Activated T-helper 17 cell treated with anti-CD3 and anti-CD28 coated beads, Interleukin-2, amount 50 U/mL, for 72 hours (primary cell): ENCODE data around the gene IFT25. TPM values are rescaled to one million over a fixed set of nuclear protein-coding genes. Genes with fewer than 3 reads are reported as not detected.
A peak's percentile ranks its signal among the peaks of the same experiment; 100 is the strongest.
"Not testable (repeated sequence)": the region's sequence is repeated elsewhere in the genome, so short reads cannot be mapped to it uniquely, and the experiment has no call there.

Experiments used
- ATAC-seq: fragments of 150-1000 bp; cut with Tn5 transposase; replicated peaks from 2 replicates; pipeline ENCODE4 v1.10.0; 2021; ENCODE audit warnings: mild to moderate bottlenecking, moderate library complexity
- H3K27ac Mint-ChIP-seq: one replicate; pipeline ENCODE4 v1.8.0; 2022; ENCODE audit warnings: mixed read lengths
- H3K27me3 Mint-ChIP-seq: one replicate; pipeline ENCODE4 v1.8.0; 2022; ENCODE audit warnings: mixed read lengths
- H3K36me3 Mint-ChIP-seq: one replicate; pipeline ENCODE4 v1.8.0; 2022; ENCODE audit warnings: low read depth, mild to moderate bottlenecking, mixed read lengths
- H3K4me1 Mint-ChIP-seq: one replicate; pipeline ENCODE4 v1.8.0; 2022; ENCODE audit warnings: mixed read lengths
- H3K4me3 Mint-ChIP-seq: one replicate; pipeline ENCODE4 v1.8.0; 2022; ENCODE audit warnings: mild to moderate bottlenecking, mixed read lengths
- H3K9me3 Mint-ChIP-seq: one replicate; pipeline ENCODE4 v1.8.0; 2022; ENCODE audit warnings: mixed read lengths
- total RNA-seq, 2 donors: library from RNA; stranded (reverse); gene quantifications; one replicate each; pipeline ENCODE4 v1.2.3, GENCODE V29; 2022

IFT25 gene
- 10 to 100 TPM; 71.3 to 99.6 TPM for total RNA-seq

DNA sequence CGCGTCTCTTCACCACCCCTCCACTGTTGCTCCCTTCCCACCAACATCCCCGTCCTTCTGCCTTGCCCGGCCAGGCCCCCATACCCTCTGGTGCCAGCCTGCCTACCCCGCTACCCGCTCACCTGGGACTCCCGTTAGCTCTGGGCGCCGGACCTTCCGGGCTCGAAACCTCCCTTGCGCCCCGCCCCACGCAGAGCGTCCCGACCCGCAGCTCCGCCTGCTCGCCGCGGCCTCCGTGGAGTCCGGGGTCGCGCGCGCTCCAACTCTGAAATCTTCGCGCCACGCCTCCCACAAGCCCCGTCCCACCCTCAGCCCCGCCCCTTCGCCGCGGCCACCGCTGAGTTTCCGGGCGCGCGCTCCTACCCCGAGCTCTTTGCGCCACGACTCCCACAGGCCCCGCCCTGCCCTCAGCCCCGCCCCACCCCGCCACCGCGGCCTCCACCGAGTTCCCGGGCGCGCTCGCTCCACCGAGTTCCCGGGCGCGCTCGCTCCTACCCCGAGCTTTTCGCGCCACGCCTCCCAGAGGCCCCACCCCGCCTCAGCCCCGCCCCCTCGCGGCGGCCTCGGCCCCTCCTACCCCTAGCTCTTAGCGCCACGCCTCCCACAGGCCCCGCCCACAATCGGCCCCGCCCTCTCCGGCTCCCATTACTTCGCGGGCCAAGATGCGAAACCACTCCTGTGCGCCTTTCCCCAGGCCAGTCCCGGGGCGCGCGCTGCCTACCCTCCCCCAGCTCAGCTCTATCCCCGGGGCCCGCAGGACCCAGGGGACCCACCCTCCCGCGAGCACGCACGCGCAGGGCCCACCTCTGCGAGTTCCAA is at the start of gene IFT25:
IFT25 (minus strand) TSS at position 267 of the 819 bp plus-strand sequence. CDS start 5,617 bp downstream, outside the sequence.
- Mint-ChIP-seq H3K4me1 (peaks cover 37% of the 10 kb centered on the region), H3K27me3 (no peaks in the 10 kb centered on the region), H3K4me3 (peak within 1 kb of the TSS; percentile 99), H3K9me3 (peaks cover 7% of the 10 kb centered on the region), H3K27ac (peak within 1 kb of the TSS; percentile 93), H3K36me3 (peaks cover 40% of the 10 kb centered on the region)
- peak; percentile 82 for ATAC-seq

DNA sequence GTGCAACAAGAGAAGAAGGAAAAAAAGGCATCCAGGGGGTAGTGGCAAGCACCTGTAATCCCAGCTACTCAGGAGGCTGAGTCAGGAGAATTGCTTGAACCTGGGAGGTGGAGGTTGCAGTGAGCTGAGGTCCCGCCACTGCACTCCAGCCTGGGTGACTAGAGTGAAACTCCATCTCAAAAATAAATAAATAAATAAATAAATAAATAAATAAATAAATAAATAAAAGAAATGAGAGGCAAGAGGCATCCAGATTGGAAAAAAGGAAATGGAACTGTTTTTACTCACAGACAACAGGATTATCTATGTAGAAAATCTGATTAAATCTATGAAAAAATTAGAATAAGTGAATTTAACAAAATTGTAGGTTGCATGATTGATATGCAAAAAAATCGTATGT is 49.0 kb upstream of the IFT25 start:
- H3K4me1 Mint-ChIP-seq, H3K27ac Mint-ChIP-seq, ATAC-seq, H3K9me3 Mint-ChIP-seq, H3K27me3 Mint-ChIP-seq, H3K4me3 Mint-ChIP-seq, H3K36me3 Mint-ChIP-seq: not testable (repeated sequence)

DNA sequence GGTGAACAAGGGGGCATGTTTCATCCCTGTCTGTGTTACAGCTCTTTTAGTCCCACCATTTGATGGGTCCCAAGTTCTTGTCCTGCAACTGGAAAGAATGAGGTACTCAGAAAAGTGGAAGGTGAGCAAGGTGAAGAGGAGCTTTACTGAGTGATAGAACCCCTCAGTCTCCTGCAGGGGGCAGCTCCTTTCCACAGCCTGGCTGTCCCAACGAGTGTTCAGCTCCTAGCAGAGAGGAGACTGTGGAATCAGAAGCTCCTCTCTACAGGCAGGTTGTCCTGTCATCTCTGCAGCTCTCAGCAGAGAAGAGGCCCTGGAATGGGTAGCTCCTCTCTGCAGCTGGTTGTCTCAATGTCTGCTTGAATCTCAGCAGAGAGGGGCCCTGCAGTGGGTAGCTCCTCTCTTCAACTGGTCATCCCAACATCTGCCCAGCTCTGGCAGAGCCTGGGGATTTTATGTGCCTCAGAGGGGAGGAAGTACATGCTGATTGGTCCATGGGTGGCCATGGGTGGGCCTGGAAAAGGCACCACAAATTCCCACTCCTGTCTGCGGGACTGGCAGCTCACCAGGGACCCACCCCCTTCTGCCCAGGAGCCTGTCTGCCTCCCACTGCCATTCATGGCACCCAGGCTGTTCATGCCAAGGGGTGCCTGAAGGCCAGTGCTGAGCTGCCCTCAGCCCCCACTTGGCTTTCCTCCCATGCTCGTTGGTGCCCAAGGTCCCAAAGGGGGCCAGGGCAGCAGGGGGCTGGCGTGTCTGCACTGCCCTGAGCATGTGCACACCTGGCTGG is 46.8 kb upstream of the IFT25 start:
- ATAC-seq, result no peak
- no peaks in the 10 kb centered on the region for H3K4me1 Mint-ChIP-seq
- no peak overlapping the region for H3K4me3 Mint-ChIP-seq
- H3K27ac Mint-ChIP-seq, result no peak overlapping the region
- no peaks in the 10 kb centered on the region for H3K36me3 Mint-ChIP-seq
- H3K9me3 Mint-ChIP-seq, result no peaks in the 10 kb centered on the region
- no peaks in the 10 kb centered on the region for H3K27me3 Mint-ChIP-seq

DNA sequence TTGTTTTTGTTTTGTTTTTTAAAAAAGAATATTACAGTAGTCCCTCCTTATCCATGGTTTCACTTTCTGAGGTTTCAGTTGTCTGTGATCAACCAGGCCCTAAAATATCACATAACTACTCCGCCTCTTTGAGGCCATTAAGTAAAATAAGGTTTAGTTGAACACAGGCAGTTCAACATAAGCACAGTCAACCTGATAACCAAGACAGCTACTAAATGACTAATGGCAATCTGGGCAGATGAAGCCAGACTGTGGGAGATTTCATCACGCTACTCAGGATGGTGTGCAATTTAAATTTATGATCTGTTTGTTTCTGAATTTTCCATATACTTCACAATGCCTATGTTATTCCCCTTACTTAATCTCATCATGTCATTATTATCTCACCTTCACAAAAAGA is 42.4 kb upstream of the IFT25 start:
- Mint-ChIP-seq H3K36me3 (no peaks in the 10 kb centered on the region), H3K27me3 (no peaks in the 10 kb centered on the region), H3K27ac (no peak overlapping the region), H3K4me3 (no peak overlapping the region), H3K4me1 (no peaks in the 10 kb centered on the region), H3K9me3 (no peaks in the 10 kb centered on the region)
- peak; percentile 83 for ATAC-seq

- no peak for ATAC-seq
- Mint-ChIP-seq H3K27ac (no peak overlapping the region), H3K4me1 (no peaks in the 10 kb centered on the region)
Measured at GRCh38 chr1:53986458-53986857, 41.0 kb upstream of the IFT25 start.

DNA sequence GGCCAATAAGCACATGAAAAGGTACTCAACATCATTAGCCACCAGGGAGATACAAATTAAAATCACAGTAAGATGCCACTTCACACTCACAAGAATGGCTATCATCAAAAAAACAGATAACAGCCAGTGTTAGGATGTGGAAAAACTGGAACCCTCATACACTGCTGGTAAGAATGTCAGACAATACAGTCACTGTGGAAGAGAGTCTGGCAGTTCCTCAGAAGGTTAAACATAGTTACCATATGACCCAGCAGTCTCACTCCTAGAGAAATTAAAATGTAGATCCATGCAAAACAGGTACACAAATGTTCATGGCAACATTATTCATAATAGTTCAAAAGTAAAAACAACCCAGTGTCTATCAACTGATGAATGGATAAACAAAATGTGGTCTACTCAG is 39.2 kb upstream of the IFT25 start:
- H3K27ac Mint-ChIP-seq, result no peak overlapping the region
- no peak for ATAC-seq
- H3K4me3 Mint-ChIP-seq, result no peak overlapping the region
- H3K36me3 Mint-ChIP-seq, result no peaks in the 10 kb centered on the region
- no peaks in the 10 kb centered on the region for H3K9me3 Mint-ChIP-seq
- no peaks in the 10 kb centered on the region for H3K4me1 Mint-ChIP-seq
- peaks cover 4% of the 10 kb centered on the region for H3K27me3 Mint-ChIP-seq

More at GRCh38 chr1:53986458-53986857, 41.0 kb upstream of the IFT25 start:
- Mint-ChIP-seq H3K36me3 (no peaks in the 10 kb centered on the region), H3K4me3 (no peak overlapping the region), H3K9me3 (no peaks in the 10 kb centered on the region), H3K27me3 (peaks cover 4% of the 10 kb centered on the region)

DNA sequence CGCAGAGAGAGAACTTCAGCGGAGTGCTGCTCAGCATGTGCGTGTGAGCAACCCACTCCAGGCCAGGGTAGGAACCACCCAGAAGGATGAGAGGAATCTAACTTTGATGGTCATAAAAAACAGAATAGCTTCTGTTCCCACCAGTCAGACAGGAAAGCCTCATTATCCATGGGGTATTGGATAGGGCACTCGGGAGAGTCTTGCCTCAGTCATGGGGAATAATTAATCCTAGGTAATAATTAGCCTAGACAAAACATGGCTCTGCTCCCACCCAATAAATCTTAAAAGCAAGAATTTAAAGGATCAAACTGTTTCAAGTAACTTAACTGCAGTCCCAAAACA is 37.2 kb upstream of the IFT25 start:
- no peaks in the 10 kb centered on the region for H3K36me3 Mint-ChIP-seq
- H3K9me3 Mint-ChIP-seq, result no peaks in the 10 kb centered on the region
- H3K27me3 Mint-ChIP-seq, result peaks cover 4% of the 10 kb centered on the region
- no peak overlapping the region for H3K4me3 Mint-ChIP-seq
- no peak overlapping the region for H3K27ac Mint-ChIP-seq
- H3K4me1 Mint-ChIP-seq, result no peaks in the 10 kb centered on the region
- ATAC-seq, result no peak

GRCh38 chr1:53982034-53982762 is 36.7 kb upstream of the IFT25 start:
- Mint-ChIP-seq H3K27ac (no peak overlapping the region), H3K4me3 (no peak overlapping the region), H3K27me3 (peaks cover 4% of the 10 kb centered on the region), H3K9me3 (no peaks in the 10 kb centered on the region), H3K4me1 (no peaks in the 10 kb centered on the region), H3K36me3 (no peaks in the 10 kb centered on the region)
- ATAC-seq, result no peak

DNA sequence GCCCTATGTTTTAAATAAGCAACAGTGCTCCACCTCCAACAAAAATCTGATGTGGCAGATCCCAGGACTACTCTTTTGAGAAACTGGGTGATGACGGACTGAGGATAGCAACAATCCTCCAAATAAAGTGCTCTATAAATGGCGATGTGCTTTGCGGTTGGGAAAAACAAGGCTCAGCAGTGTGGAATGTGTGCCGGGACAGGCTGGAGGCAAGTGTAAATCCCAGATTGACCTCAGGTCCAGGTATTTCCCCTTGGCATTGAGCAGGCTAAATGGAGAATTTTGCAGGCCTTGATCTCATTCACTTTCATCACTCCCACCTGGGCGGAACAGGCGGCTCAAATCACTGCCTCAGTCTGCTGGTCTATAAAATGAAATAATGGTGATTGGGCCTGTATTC is 35.7 kb upstream of the IFT25 start:
- no peak for ATAC-seq
- H3K4me1 Mint-ChIP-seq, result no peaks in the 10 kb centered on the region
- H3K36me3 Mint-ChIP-seq, result no peaks in the 10 kb centered on the region
- peaks cover 4% of the 10 kb centered on the region for H3K27me3 Mint-ChIP-seq
- no peak overlapping the region for H3K27ac Mint-ChIP-seq
- H3K9me3 Mint-ChIP-seq, result no peaks in the 10 kb centered on the region
- no peak overlapping the region for H3K4me3 Mint-ChIP-seq

DNA sequence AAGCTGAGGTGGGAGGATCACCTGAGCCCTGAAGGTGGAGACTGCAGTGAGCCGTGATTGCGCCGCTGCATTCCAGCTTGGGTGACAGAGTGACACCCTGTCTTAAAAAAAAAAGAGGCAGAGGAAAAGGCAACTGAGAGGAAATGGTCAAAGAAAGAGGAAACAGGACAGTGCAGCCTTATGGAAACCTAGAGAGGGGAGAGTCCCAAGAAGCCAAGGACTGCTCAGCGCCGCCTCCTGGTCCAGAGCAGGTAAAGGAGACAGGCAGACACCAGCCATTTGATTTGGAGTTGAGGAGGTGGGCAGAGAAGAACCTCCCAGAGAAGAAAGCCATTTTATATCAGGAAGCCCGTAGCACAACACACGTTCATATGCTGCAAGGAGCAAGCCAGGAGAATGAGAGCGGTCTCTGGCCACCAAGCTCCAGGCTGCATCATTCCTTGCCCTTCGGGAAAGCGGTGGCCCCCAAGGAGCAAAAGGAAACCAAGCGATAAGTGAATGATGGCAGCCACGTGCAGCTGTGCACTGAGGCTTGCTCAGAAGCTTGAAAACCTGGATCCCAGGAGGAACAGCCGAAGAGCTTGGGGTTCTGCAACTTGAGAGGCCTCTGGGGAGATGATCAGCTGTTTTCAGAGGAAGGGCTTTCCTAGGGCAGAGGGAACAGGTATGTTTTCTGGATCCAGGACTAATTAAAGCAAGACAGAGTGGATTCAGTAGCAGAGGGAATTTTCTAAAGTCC is 34.4 kb upstream of the IFT25 start:
- no peak overlapping the region for H3K27ac Mint-ChIP-seq
- H3K27me3 Mint-ChIP-seq, result peaks cover 4% of the 10 kb centered on the region
- H3K4me3 Mint-ChIP-seq, result no peak overlapping the region
- H3K36me3 Mint-ChIP-seq, result no peaks in the 10 kb centered on the region
- no peaks in the 10 kb centered on the region for H3K9me3 Mint-ChIP-seq
- ATAC-seq, result no peak
- H3K4me1 Mint-ChIP-seq, result no peaks in the 10 kb centered on the region

DNA sequence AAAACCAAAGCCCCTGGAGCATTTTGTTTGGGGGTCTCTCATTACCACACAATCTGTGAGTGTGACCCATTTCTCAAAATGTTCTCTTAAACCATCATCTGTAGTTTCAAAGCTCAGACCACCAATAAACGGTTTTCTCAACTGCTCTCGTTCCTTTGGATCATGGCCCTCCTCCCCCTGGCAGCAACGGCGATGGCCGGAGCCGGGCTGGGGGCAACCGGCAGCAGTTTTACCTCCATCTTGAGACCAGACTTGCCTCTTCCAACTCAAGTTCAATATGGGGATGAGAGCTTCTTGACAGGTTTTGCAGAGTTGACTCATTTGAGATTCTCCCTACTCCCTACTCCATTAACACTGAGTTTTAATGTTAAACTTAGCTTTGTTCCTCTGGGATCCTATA is 30.4 kb upstream of the IFT25 start:
- Mint-ChIP-seq H3K27ac (no peak overlapping the region), H3K4me1 (no peaks in the 10 kb centered on the region), H3K27me3 (no peaks in the 10 kb centered on the region), H3K4me3 (no peak overlapping the region), H3K36me3 (peaks cover 21% of the 10 kb centered on the region), H3K9me3 (no peaks in the 10 kb centered on the region)
- ATAC-seq, result no peak

DNA sequence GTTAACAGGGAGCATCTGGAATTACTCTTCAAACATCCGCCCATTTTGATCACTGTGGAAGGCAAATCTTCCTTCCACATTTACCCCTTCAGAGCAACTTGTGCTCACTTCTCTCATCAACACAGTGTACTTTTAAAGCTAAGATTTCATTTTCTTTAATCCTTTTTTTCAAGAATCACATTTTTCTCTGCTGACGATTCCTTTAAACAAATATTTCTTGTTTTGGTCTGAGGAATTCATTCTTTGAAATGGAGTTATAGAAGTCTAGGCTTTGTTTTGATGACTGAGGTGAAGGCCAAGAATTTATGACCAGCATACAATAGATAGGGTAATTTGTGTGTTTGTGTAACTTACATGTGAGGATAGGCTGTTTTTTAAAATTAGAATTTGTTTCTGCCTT is 26.2 kb upstream of the IFT25 start:
- H3K4me1 Mint-ChIP-seq, result no peaks in the 10 kb centered on the region
- no peaks in the 10 kb centered on the region for H3K27me3 Mint-ChIP-seq
- no peak overlapping the region for H3K4me3 Mint-ChIP-seq
- no peak overlapping the region for H3K27ac Mint-ChIP-seq
- H3K36me3 Mint-ChIP-seq, result peaks cover 62% of the 10 kb centered on the region
- no peaks in the 10 kb centered on the region for H3K9me3 Mint-ChIP-seq
- no peak for ATAC-seq

GRCh38 chr1:53969323-53969722 is 23.8 kb upstream of the IFT25 start:
- not testable (repeated sequence) for ATAC-seq, H3K4me3 Mint-ChIP-seq, H3K27me3 Mint-ChIP-seq, H3K9me3 Mint-ChIP-seq, H3K4me1 Mint-ChIP-seq, H3K27ac Mint-ChIP-seq
- peaks cover 79% of the 10 kb centered on the region for H3K36me3 Mint-ChIP-seq

GRCh38 chr1:53968125-53968513 is 22.6 kb upstream of the IFT25 start:
- Mint-ChIP-seq H3K36me3 (peaks cover 90% of the 10 kb centered on the region), H3K27ac (no peak overlapping the region), H3K4me3 (no peak overlapping the region), H3K9me3 (no peaks in the 10 kb centered on the region), H3K27me3 (no peaks in the 10 kb centered on the region), H3K4me1 (peaks cover 4% of the 10 kb centered on the region)
- ATAC-seq, result no peak
